GM15510 (cell line): ENCODE measurements around the gene SPI1.

Experiments
- POLR2A ChIP-seq: IDR thresholded peaks from 3 replicates; pipeline ENCODE4 v1.6.1; 2011; ENCODE audit warnings: borderline replicate concordance; ENCODE audit not compliant: insufficient read length; ENCODE audit errors: extremely low read depth

SPI1 gene

DNA sequence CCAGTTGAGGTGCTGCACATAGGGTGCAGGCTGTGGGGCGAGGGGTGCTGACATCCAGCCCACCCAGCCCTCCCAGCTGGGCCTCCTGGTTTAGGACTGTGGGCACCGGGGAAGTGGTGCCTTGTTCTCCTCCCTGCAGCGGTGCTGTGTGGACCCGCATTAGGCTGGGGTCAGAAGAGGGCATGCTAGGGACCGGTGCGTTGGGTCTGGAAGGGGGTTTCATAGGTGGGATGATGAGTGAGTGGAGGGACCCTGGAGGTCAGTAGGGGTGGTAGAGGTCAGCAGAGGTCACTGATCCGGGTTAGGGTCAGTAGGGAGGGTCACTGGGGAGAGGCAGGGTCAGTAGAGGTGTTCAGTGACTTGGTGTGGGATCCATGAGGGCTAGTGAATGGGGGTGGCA is 19.2 kb downstream of the SPI1 start:
- no peak for TF ChIP-seq POLR2A

DNA sequence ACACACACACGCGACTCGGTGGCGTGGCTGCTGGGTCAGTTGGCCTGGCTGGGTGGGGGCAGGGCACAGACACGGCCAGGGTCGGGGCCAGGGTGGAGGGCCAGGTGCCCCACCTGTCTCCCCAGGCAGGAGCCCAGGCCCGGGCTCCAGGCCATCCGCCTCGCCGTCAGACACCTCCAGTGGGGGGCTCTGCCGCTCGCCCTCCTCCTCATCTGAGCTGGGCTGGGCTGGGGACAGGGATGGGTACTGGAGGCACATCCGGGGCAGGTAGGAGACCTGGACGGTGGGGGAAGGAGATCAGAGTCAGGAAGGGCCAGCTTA is 19.7 kb downstream of the SPI1 start:
- no peak for TF ChIP-seq POLR2A

DNA sequence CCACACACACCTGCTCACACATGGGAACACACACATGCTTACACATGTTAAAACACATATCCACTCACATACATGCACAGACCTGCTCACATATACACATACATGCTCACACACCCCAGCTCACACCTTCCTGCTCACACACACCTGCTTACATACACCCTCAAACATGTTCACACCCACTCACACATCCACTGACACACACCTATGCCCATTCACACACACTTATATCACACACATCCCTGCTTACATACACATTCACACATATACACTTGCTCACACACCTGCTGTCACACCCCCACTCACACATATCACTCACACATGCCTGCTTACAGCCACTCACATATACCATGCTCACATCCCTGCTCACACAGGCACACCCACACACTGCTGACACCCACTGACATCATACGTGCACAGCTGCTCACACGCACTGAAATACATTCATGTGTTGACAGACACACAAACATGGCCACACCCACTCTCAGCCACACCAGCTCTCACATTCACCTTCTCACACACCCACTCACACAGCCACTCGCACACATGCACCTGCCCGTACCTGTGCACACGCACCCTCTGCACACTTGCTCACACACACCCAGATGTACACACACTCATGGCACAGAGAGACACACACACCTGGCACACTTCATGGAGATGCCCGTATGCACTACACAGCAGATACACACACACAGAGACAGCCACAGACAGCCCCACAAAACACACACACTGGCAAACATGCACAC is 20.2 kb downstream of the SPI1 start:
- TF ChIP-seq POLR2A, result no peak

DNA sequence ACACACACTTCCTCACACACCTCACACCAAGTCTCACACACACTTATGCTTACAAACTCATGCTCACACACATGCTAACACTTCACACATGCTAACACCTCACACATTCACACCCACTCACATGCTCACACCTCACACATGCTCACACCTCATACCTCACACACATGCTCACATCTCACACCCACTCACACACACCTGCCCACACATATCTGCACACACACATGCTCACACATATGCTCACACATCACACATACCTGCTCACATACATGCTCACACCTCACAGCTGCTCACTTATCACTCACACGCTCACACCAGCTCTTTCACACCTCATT is 21.4 kb downstream of the SPI1 start:
- no peak for TF ChIP-seq POLR2A

DNA sequence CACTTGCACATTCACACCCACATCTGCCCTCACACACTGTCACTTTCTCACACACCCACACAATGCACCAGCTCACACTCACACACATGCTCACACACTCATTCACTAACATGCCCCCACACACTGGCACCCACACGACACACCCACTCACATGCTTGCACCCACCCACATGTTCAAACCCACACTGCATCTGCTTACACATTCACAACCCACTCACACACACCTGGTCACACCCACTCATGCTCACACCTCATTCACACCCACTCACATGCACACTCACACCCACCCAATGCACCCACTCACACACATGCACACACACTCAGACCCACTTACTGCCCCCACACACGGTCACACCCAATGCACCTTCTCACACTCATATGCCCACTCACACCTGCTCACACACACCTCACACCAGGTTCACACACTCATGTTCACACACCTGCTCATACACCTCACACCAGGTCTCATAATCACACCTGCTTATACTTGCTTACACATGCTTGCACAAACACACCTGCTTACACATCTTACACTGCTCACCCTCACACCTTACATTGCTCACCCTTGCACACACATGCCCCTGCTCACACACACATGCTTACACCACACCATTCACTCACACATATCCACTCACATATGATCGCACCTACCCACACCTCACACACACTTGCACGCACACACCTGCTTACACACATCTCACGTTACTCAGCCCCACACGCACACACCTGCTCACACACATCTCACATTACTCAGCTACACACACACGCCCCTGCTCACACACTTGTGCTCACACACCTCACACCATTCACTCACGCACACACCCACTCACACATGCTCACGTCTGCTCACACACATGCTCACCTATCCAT is 22.0 kb downstream of the SPI1 start:
- no peak for TF ChIP-seq POLR2A

DNA sequence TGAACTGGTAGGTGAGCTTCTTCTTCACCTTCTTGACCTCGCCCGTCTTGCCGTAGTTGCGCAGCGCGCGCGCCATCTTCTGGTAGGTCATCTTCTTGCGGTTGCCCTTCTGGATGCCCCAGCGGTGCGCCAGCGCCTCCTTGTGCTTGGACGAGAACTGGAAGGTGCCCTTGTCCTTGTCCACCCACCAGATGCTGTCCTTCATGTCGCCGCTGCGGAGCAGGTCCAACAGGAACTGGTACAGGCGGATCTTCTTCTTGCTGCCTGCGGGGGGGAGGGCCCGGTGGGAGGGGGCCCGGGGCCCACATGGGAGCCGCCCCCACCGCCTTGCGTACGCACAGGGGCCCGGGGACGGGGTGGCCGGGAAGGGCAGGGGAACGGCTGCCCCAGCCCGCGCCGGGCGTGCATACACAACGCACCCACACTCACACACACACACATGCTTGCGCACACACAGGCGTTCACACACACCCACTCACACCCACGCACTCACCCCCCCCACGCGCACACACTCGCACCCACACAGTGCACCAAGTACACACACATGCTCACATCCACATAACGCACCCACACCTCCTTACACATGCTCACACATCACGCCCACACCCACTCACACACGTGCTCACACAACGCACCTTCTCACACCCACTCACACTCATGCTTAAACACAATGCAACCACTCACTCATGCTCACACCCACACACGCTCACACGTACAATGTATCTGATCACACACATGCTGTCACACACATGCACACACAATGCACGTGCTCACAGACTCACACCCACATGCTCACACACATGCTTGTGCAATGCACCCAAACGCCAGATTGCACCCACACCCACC is 22.8 kb downstream of the SPI1 start:
- no peak for TF ChIP-seq POLR2A

DNA sequence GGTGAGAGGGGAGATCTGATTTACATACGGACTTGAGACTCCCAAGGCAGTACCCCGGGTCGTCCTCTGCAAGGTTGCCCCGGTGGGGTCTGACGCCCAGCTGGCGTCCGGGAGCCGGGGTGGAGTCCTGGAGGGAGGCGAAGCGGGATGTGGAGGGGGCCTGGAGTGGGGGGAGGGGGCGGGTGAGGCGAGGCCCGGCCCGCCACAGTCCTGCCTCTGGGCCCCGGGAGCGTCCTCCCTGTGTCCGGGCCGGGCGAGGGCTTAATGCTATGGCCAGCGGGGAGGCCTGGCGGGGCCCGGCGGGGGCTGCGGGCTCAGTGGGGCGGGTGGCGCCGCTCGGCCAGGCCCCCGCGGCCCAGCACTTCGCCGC is 23.4 kb downstream of the SPI1 start:
- TF ChIP-seq POLR2A, result no peak

DNA sequence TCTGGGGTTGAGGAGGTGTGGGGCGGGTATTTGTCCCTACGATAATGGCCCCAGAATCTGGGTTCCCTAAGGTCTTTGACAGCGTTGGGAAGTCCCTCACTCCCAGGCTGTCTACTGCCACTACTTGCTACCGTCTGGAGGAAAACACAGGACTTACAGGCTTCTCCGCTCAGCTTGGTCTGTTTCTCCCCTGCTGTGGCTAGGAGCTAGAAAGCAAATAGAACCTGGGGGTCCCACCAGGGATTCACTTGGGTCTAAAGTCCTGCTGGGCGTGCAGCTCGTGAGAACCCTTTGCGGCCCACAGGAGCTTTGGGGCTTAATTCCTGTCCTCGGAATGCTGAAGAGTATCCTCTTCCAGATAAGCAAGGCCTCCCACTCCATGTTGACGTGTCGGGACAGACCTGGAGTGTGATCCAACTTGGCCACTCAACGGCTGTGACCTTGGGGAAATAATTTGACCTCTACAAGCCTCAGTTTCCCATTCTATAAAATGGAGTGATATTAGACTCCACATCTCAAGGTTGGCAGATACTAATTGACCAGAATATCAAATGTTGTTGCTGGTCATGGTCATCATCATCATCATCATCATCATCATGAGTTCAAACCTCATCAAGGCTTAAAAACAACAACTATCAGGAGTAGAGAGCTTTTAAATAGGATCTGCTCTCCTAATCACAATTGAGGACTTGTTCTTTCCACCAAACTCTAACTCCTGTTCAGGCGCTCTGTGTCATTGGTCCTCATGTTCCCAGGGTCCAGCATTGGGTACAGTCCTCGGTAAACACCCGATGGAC is 24.2 kb downstream of the SPI1 start:
- no peak for TF ChIP-seq POLR2A

DNA sequence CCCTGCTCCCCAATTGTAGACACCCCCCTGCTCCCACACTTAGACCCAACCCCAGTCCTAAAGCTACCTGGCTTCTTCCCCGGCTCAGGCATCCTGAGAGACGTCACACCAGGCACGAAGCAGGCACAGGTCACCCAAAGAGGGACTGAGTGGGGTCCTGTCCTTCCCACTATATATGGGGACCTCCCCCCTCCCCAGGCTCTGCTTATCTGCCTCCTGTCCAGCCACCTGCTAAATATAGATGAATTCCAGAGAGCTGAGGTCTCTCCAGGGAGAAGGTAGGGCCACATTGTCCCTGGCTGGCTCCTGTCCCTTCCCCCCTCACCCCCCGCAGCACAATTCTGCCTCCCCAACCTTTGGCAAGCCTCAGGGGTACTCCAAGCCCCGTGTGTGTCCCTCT is 25.8 kb downstream of the SPI1 start, which contains the start of gene MYBPC3:
TSS of gene MYBPC3 (minus strand) at position 147 of the 400 bp plus-strand sequence. CDS start at position 92, 55 bp downstream.
- no peak for TF ChIP-seq POLR2A

DNA sequence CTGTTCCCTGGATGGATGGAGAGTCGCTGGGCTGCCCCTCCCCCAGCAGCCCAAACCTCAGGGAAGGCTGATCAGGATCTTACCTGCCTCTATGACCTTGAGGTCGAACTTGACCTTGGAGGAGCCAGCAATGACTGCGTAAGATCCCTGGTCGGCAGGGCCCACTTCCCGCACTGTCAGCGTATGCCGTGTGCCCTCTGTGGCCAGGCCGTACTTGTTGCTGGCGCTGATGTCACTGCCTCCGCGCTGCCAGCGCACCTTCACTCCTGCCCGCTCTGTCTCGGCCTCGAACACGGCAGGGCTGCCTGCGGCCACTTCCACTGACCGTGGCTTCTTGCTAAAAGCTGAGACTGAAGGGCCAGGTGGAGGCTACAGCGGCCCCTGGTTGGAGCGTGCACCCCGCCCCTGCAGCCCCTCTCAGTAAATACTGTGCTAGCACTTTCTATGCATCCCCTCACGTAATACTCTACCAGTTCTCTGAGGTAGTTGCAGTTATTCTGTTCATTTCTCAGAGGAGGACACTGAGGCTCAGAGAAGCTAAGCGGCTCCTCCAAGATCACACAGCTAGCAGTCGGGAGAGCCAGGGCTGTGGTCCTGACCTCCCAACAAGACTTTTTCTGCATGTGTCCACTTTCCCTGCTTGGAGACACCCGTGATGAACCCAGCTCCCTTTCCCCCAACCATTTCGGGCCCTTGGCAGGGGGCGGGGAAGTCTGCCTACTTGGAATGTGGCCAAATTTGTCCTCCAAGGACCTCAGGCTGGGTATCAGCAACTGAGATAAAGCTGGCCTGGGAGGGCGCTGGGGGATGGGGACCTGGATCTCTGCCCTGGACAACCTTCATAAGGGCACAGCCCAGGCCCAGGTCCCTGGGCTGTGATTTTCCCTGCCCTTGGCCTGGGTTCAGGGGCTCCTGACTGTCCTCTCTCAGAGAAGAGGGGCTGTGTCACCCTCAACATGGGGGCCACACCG is 26.9 kb downstream of the SPI1 start:
- TF ChIP-seq POLR2A, result no peak

DNA sequence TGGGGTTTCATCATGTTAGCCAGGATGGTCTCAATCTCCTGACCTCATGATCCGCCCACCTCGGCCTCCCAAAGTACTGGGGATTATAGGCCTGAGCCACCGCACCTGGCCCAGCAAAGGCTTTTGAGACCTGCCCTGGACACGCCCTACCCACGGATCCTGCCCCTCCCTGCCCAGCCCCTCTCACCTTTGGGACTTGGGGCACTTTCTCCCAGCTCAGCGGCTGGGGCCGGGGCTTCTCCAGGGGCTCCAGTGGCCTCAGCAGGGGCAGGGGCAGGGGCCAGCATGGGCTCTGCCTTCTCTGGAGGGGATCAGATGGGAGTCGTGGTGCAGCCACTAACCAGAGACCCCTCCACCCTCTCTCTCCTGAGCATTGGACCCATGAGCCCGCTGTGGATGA is 28.0 kb downstream of the SPI1 start:
- no peak for TF ChIP-seq POLR2A

DNA sequence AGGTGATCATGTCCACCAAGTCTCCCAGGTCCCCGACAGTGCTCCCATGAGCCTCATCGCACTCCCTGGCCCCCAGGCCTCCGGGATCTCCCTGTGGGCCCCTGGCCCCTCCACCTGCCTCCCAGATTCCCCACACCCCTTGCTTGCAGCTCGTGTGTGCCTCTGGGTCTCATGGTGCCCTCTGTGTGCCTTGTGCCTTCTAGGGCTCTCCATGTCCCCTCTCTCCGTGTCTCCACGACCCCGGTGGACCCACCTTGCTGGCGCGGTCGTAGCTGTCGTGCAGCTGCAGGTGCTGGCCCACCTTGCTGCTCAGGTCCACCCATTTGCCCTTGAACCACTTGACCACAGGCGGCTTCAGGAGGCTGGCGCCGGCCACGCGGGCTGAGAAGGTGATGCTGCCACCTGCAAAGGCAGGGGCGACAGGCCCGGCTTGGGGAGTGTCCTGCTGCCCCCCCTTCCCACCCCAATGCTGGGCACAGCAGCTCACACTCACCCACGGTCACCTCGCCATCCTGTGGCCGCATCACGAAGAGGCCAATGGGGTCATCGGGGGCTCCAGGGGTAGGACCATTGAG is 28.7 kb downstream of the SPI1 start:
- TF ChIP-seq POLR2A, result no peak

DNA sequence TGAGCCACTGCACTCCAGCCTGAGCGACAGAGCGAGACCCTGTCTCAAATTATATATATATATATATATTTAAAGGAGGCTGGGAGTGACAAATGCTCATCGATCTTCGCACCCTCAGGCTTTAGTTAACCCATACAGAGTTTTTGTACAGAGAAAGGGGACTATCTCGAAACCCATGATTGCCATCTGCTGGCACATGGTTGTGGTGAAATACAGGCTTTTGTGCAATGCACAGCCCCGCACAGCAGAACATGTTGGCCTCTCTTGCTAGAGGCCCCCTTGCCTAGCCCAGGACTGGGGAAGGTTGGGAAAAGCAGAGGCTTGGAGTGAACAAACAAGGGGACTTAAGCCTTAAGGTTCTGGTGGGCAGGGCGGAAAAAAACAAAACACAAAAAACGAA is 29.5 kb downstream of the SPI1 start:
- no peak for TF ChIP-seq POLR2A
